GOT3 (cell line): ENCODE measurements around the gene STX12.

Experiments used
- DNase-seq: peaks from one replicate; lab custom pipeline; 2025; ENCODE audit warnings: mixed read lengths; lab: John Stamatoyannopoulos, UW

STX12 gene

GRCh38 chr1:27772932-27773825 lies at the start of gene STX12:
Gene STX12, plus strand, starts transcription at chr1:27773219. Its CDS starts 89 bp downstream, at chr1:27773308.
- peak; percentile 96 for DNase-seq

GRCh38 chr1:27724961-27725373 lies 48.1 kb upstream of the STX12 start:
- no peak for DNase-seq

- DNase-seq, result peak; percentile 98
These were observed 47.4 kb upstream of the STX12 start, which contains the start of gene FAM76A for GRCh38 chr1:27725374-27726172. Gene FAM76A, plus strand, starts transcription at chr1:27725961. Its CDS starts 120 bp downstream, at chr1:27726081.

- no peak for DNase-seq
These were observed 46.6 kb upstream of the STX12 start for GRCh38 chr1:27726173-27727044.

- no peak for DNase-seq
These were observed 45.9 kb upstream of the STX12 start for GRCh38 chr1:27727126-27727525.

GRCh38 chr1:27736252-27736651 lies 36.8 kb upstream of the STX12 start:
- no peak for DNase-seq

- no peak for DNase-seq
These were observed 31.9 kb upstream of the STX12 start for GRCh38 chr1:27741121-27741520.

GRCh38 chr1:27744556-27744955 lies 28.5 kb upstream of the STX12 start:
- no peak for DNase-seq

- no peak for DNase-seq
These were observed 27.6 kb upstream of the STX12 start for GRCh38 chr1:27745466-27745865.

GRCh38 chr1:27752360-27752759 lies 20.7 kb upstream of the STX12 start:
- no peak for DNase-seq

- no peak for DNase-seq
These were observed 17.7 kb upstream of the STX12 start for GRCh38 chr1:27755286-27755685.

GRCh38 chr1:27755865-27756264 lies 17.2 kb upstream of the STX12 start:
- no peak for DNase-seq

GRCh38 chr1:27759236-27759635 lies 13.8 kb upstream of the STX12 start:
- no peak for DNase-seq

GRCh38 chr1:27760426-27760825 lies 12.6 kb upstream of the STX12 start:
- DNase-seq, result no peak

- no peak for DNase-seq
These were observed 11.0 kb upstream of the STX12 start for GRCh38 chr1:27762033-27762432.

- no peak for DNase-seq
These were observed 9.7 kb upstream of the STX12 start for GRCh38 chr1:27763358-27763757.

- DNase-seq, result no peak
These were observed 2.7 kb upstream of the STX12 start for GRCh38 chr1:27770293-27770830.

- no peak for DNase-seq
These were observed 735 bp upstream of the STX12 start for GRCh38 chr1:27772036-27772931.

GRCh38 chr1:27773826-27774445 lies 917 bp downstream of the STX12 start:
- DNase-seq, result no peak

- no peak for DNase-seq
These were observed 1.6 kb downstream of the STX12 start for GRCh38 chr1:27774654-27775053.
